ENCODE data around the gene GPR4. TPM values are rescaled to one million over a fixed set of nuclear protein-coding genes. Genes with fewer than 3 reads are reported as not detected.

The GPR4 gene
- total and polyA plus RNA-seq, 2 of the 4 experiments (the other 2 are of a cell fraction): 0.02 TPM; not detected in 1

DNA sequence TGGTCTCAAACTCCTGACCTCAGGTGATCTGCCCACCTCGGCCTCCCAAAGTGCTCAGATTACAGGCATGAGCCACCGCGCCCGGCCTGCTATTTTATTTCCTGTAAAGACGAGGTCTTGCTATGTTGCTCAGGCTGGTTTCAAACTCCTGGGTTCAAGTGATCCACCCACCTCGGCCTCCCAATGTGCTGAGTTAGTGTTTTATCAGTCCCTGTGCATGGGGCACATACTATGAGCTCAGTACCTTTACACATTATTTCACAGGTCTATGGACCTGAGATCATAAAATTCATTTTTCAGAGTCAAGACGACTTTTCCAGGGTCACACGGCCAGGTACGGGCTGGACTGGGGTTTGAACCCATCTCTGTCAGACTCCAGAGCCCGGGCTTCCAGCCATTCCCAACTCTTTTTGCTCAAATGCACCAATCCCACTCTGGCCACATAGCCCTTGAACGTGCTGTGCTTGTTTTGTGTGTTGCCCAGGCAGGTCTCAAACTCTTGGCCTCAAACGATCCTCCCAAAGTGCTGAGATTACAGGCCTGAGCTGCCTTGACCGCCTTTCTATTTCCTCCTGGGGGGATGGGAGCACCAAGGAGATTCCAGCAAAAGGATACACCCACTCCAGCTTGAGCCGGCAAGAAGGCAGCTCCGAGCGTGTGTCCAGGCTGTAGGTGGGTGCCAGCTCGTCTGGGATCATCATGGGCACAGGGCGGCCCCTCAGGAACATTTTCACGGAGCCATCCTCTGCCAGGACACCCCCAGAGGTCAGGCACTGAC is 36.1 kb upstream of the GPR4 start:
- CTCF ChIA-PET: no interaction called here
- peak; percentile 48 for DNase-seq
- Histone ChIP-seq H2AK5ac (ENCODE audit: low read depth, low read length) (peak overlapping the region; percentile 72), H3K23ac (ENCODE audit: low read depth, low read length) (peak overlapping the region; percentile 61), H3K9me3 (ENCODE audit: control insufficient read depth, insufficient read depth, low read length) (no peaks in the 10 kb centered on the region), H3K4me2 (ENCODE audit: low read depth, low read length) (peak overlapping the region; percentile 82), H3K9me1 (ENCODE audit: insufficient read depth, low read length) (no peaks in the 10 kb centered on the region), H4K91ac (ENCODE audit: insufficient read depth, low read depth, low read length) (peak overlapping the region; percentile 83), H4K8ac (ENCODE audit: low read depth in 2 of 2, low read length in 2 of 2) (peak overlapping the region; percentile 83 to 89; a peak in 3 of 4 replicates), H3K4ac (ENCODE audit: low read depth, low read length) (peak overlapping the region; percentile 76), H4K5ac (ENCODE audit: low read depth, low read length) (peak overlapping the region; percentile 95), H3K9ac (ENCODE audit: low read depth, low read length) (peak overlapping the region; percentile 91), H2BK20ac (ENCODE audit: low read depth, low read length) (peak overlapping the region; percentile 20; the same call in 1 of the 2 replicates), H2AK9ac (replicated peaks; ENCODE audit: low read depth, low read length, poor library complexity) (peak overlapping the region; percentile 95), H2BK120ac (ENCODE audit: low read depth, low read length) (peak overlapping the region; percentile 35; the same call in 1 of the 2 replicates), H3K4me3 (ENCODE audit: insufficient read depth, low read depth, low read length) (peak overlapping the region; percentile 73), H2AFZ (replicated peaks; ENCODE audit: low read length, poor library complexity) (peak overlapping the region; percentile 83), H3K4me1 (ENCODE audit: control insufficient read depth, insufficient read depth, low read length) (peaks cover 18% of the 10 kb centered on the region), H3K56ac (ENCODE audit: extremely low read depth, insufficient read depth, low read length) (peak overlapping the region; percentile 70; the same call in 1 of the 2 replicates), H3K79me1 (ENCODE audit: low read depth in 1 of 2, low read length in 2 of 2) (peaks cover 14 to 35% of the 10 kb centered on the region in 2 experiments), H2BK5ac (ENCODE audit: low read depth, low read length, poor library complexity, severe bottlenecking) (peak overlapping the region; percentile 73), H3K18ac (ENCODE audit: low read depth, low read length) (peak overlapping the region; percentile 61), H3K14ac (replicated peaks; ENCODE audit: low read depth, low read length) (peak overlapping the region; percentile 93), H3K27ac (ENCODE audit: insufficient read depth, low read length) (peak overlapping the region; percentile 51), H4K20me1 (ENCODE audit: insufficient read depth, low read length) (peaks cover 3% of the 10 kb centered on the region; the same call in 1 of the 2 replicates), H2BK15ac (ENCODE audit: low read depth, low read length) (peak overlapping the region; percentile 8; the same call in 1 of the 3 replicates), H3K27me3 (ENCODE audit: control insufficient read depth, insufficient read depth, low read length) (no peaks in the 10 kb centered on the region), H3K36me3 (ENCODE audit: control insufficient read depth, insufficient read depth, low read length) (peaks cover 2% of the 10 kb centered on the region; the same call in 1 of the 2 replicates)
- in situ Hi-C loops (cut with MboI; ENCODE audit: low sequenced_read_pairs) (no loop called here), dilution Hi-C loops (cut with HindIII; ENCODE audit: low sequenced_read_pairs, unreplicated experiment) (no loop called here), intact Hi-C loops (cut with micrococcal nuclease) (no loop called here)
- 72% methylated on average over 5 of the region's 19 CpGs; no CpG with 5 or more reads in 1 of the 2 experiments for WGBS, 2 experiments (ENCODE audit: extremely low coverage in 2 of 2, insufficient read length in 1 of 2)
- BruUV-seq (replicated peaks): no TSS peak
- TF ChIP-seq POLR2A (IDR thresholded peaks at IDR 0.05; ENCODE audit: low read depth, low read length) (no peak), RFX5 (IDR thresholded peaks at IDR 0.05; ENCODE audit: low read depth, low read length) (no peak), CHD1 (IDR thresholded peaks at IDR 0.05; ENCODE audit: low read depth, low read length) (no peak), NFE2L2 (IDR thresholded peaks at IDR 0.05; ENCODE audit: low read depth, low read length) (no peak), CEBPB (IDR thresholded peaks at IDR 0.05; ENCODE audit: low read depth, low read length) (no peak), MAFK (IDR thresholded peaks at IDR 0.05; ENCODE audit: low read depth, low read length) (no peak), RCOR1 (IDR thresholded peaks at IDR 0.05; ENCODE audit: insufficient replicate concordance, low read length) (no peak), FOS (IDR thresholded peaks at IDR 0.05; ENCODE audit: low read depth, low read length) (no peak), MXI1 (IDR thresholded peaks at IDR 0.05; ENCODE audit: borderline replicate concordance, low read depth, low read length) (no peak), MAZ (IDR thresholded peaks at IDR 0.05; ENCODE audit: borderline replicate concordance, low read depth, low read length) (no peak)
- TF ChIP-seq, protein P1, sequence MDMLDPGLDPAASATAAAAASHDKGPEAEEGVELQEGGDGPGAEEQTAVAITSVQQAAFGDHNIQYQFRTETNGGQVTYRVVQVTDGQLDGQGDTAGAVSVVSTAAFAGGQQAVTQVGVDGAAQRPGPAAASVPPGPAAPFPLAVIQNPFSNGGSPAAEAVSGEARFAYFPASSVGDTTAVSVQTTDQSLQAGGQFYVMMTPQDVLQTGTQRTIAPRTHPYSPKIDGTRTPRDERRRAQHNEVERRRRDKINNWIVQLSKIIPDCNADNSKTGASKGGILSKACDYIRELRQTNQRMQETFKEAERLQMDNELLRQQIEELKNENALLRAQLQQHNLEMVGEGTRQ (IDR thresholded peaks at IDR 0.05; ENCODE audit: low read depth, low read length): no peak
- TF ChIP-seq, protein P2, sequence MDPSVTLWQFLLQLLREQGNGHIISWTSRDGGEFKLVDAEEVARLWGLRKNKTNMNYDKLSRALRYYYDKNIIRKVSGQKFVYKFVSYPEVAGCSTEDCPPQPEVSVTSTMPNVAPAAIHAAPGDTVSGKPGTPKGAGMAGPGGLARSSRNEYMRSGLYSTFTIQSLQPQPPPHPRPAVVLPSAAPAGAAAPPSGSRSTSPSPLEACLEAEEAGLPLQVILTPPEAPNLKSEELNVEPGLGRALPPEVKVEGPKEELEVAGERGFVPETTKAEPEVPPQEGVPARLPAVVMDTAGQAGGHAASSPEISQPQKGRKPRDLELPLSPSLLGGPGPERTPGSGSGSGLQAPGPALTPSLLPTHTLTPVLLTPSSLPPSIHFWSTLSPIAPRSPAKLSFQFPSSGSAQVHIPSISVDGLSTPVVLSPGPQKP (IDR thresholded peaks at IDR 0.05; ENCODE audit: borderline replicate concordance, low read depth, low read length): no peak
- TF ChIP-seq, protein P3, sequence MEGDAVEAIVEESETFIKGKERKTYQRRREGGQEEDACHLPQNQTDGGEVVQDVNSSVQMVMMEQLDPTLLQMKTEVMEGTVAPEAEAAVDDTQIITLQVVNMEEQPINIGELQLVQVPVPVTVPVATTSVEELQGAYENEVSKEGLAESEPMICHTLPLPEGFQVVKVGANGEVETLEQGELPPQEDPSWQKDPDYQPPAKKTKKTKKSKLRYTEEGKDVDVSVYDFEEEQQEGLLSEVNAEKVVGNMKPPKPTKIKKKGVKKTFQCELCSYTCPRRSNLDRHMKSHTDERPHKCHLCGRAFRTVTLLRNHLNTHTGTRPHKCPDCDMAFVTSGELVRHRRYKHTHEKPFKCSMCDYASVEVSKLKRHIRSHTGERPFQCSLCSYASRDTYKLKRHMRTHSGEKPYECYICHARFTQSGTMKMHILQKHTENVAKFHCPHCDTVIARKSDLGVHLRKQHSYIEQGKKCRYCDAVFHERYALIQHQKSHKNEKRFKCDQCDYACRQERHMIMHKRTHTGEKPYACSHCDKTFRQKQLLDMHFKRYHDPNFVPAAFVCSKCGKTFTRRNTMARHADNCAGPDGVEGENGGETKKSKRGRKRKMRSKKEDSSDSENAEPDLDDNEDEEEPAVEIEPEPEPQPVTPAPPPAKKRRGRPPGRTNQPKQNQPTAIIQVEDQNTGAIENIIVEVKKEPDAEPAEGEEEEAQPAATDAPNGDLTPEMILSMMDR (conservative IDR thresholded peaks at IDR 0.05; ENCODE audit: low read depth, low read length): no peak
- POLR2A ChIA-PET (ENCODE audit: unreplicated experiment): no interaction called here
- ATAC-seq (ENCODE audit: low read depth): peak; percentile 18
